ENCODE measurements around the gene TM9SF1. TPM values are rescaled to one million over a fixed set of nuclear protein-coding genes. Genes with fewer than 3 reads are reported as not detected.

The TM9SF1 gene
- total and polyA plus RNA-seq, 2 donors (not counting 1 experiment from before 2014, with no cell fraction given), result 7.6 to 24.5 TPM

- Histone ChIP-seq H3K36me3 (replicated peaks in 1 of 2; ENCODE audit: control extremely low read depth in 1 of 2, control insufficient read depth in 1 of 2, extremely low read depth in 1 of 2, insufficient read depth in 2 of 2, low read length in 1 of 2) (peaks cover 6 to 68% of the 10 kb centered on the region in 2 experiments), H2AFZ (ENCODE audit: insufficient read depth, low read depth, low read length, poor library complexity, severe bottlenecking) (no peak overlapping the region), H3K27ac (ENCODE audit: low read length in 2 of 2) (no peak overlapping the region), H3K4me3 (ENCODE audit: control extremely low read depth in 1 of 5, extremely low read depth in 1 of 5, insufficient read depth in 1 of 5, low read depth in 2 of 5, low read length in 4 of 5) (no peak overlapping the region), H3K4me2 (replicated peaks; ENCODE audit: low read depth, low read length, poor library complexity, severe bottlenecking) (no peak overlapping the region), H3K4me1 (ENCODE audit: control insufficient read depth in 2 of 2, insufficient read depth in 2 of 2, low read length in 2 of 2) (peaks cover 0 to 3% of the 10 kb centered on the region in 2 donors), H4K20me1 (ENCODE audit: control insufficient read depth, insufficient read depth, low read length, poor library complexity, severe bottlenecking) (peaks cover 17% of the 10 kb centered on the region), H3K9me3 (ENCODE audit: control extremely low read depth in 1 of 3, control insufficient read depth in 2 of 3, insufficient read depth in 1 of 3, low read length in 2 of 3) (no peaks in the 10 kb centered on the region), H3K27me3 (replicated peaks in 1 of 4; ENCODE audit: control extremely low read depth in 1 of 4, control insufficient read depth in 3 of 4, insufficient read depth in 4 of 4, low read length in 3 of 4) (no peaks in the 10 kb centered on the region), H3K79me2 (ENCODE audit: control insufficient read depth, insufficient read depth, low read length) (peaks cover 38% of the 10 kb centered on the region), H3K9ac (ENCODE audit: low read length) (no peak overlapping the region)
- Mint-ChIP-seq H3K9me3 (ENCODE audit: insufficient read depth) (no peaks in the 10 kb centered on the region), H3K4me3 (no peak overlapping the region), H3K4me1 (peaks cover 4% of the 10 kb centered on the region), H3K27ac (no peak overlapping the region), H3K27me3 (no peaks in the 10 kb centered on the region)
- 97% methylated on average over 9 of the region's 10 CpGs for WGBS (ENCODE audit: insufficient coverage)
- POLR2A ChIA-PET, result interaction anchor here (0.5 kb wide), 1 partner anchor 60 kb away, joined by 3 read pairs; no protein-coding TSS in a partner anchor
- no peak for ATAC-seq (ENCODE audit: low read depth)
- CTCF ChIA-PET, result interaction anchor here (0.6 to 2.1 kb wide), 4 partner anchors 9 to 152 kb away, joined by 3 to 6 read pairs (median 4); partner anchors contain the start of gene CIDEB
- TF ChIP-seq EZH2 (IDR thresholded peaks at IDR 0.05; ENCODE audit: borderline replicate concordance, insufficient read depth, low read depth, low read length, poor library complexity, severe bottlenecking) (no peak), CTCF (IDR thresholded peaks at IDR 0.05) (no peak)
- no peak for DNase-seq
- intact Hi-C loops (cut with micrococcal nuclease), result no loop called here
These were observed 40.1 kb downstream of the TM9SF1 start for GRCh38 chr14:24155100-24155499.

- H3K36me3 ChIP-seq (replicated peaks in 1 of 2; ENCODE audit: control extremely low read depth in 1 of 2, control insufficient read depth in 1 of 2, extremely low read depth in 1 of 2, insufficient read depth in 2 of 2, low read length in 1 of 2), result peaks cover 5 to 60% of the 10 kb centered on the region in 2 experiments
- no peak overlapping the region for H3K27ac Mint-ChIP-seq
These were observed 43.7 kb downstream of the TM9SF1 start for GRCh38 chr14:24151404-24152080.

More at GRCh38 chr14:24151404-24152080, 43.7 kb downstream of the TM9SF1 start:
- no peak for ATAC-seq (ENCODE audit: low read depth)
- Histone ChIP-seq H3K4me3 (ENCODE audit: control extremely low read depth in 1 of 5, extremely low read depth in 1 of 5, insufficient read depth in 1 of 5, low read depth in 2 of 5, low read length in 4 of 5) (no peak overlapping the region), H3K79me2 (ENCODE audit: control insufficient read depth, insufficient read depth, low read length) (peaks cover 63% of the 10 kb centered on the region), H4K20me1 (ENCODE audit: control insufficient read depth, insufficient read depth, low read length, poor library complexity, severe bottlenecking) (peaks cover 37% of the 10 kb centered on the region), H3K9me3 (ENCODE audit: control extremely low read depth in 1 of 3, control insufficient read depth in 2 of 3, insufficient read depth in 1 of 3, low read length in 2 of 3) (no peaks in the 10 kb centered on the region), H3K9ac (ENCODE audit: low read length) (no peak overlapping the region), H3K27ac (ENCODE audit: low read length in 2 of 2) (no peak overlapping the region), H3K4me1 (ENCODE audit: control insufficient read depth in 2 of 2, insufficient read depth in 2 of 2, low read length in 2 of 2) (peaks cover 9 to 18% of the 10 kb centered on the region in 2 donors), H3K4me2 (replicated peaks; ENCODE audit: low read depth, low read length, poor library complexity, severe bottlenecking) (no peak overlapping the region), H2AFZ (ENCODE audit: insufficient read depth, low read depth, low read length, poor library complexity, severe bottlenecking) (no peak overlapping the region), H3K27me3 (replicated peaks in 1 of 4; ENCODE audit: control extremely low read depth in 1 of 4, control insufficient read depth in 3 of 4, insufficient read depth in 4 of 4, low read length in 3 of 4) (no peaks in the 10 kb centered on the region)
- Mint-ChIP-seq H3K9me3 (ENCODE audit: insufficient read depth) (no peaks in the 10 kb centered on the region), H3K4me3 (no peak overlapping the region), H3K27me3 (no peaks in the 10 kb centered on the region), H3K4me1 (peaks cover 29% of the 10 kb centered on the region)
- DNase-seq, result no peak
- no peak for TF ChIP-seq EZH2 (IDR thresholded peaks at IDR 0.05; ENCODE audit: borderline replicate concordance, insufficient read depth, low read depth, low read length, poor library complexity, severe bottlenecking)
- no peak for TF ChIP-seq CTCF (IDR thresholded peaks at IDR 0.05)
- POLR2A ChIA-PET, result no interaction called here
- intact Hi-C loops (cut with micrococcal nuclease), result no loop called here
- CTCF ChIA-PET, result interaction anchor here (1.0 to 2.3 kb wide), 3 partner anchors 9 to 41 kb away, joined by 5 to 11 read pairs (median 6); partner anchors contain the start of genes EMC9 and IRF9
- WGBS (ENCODE audit: insufficient coverage), result 96% methylated on average over 14 of the region's 16 CpGs
